ENCODE measurements around the gene UGT2A3.

GRCh38 chr4:68891678-68892077, 59.9 kb downstream of the UGT2A3 start:
- TF ChIP-seq POLR2A (IDR thresholded peaks at IDR 0.05) (no peak), EP300 (IDR thresholded peaks at IDR 0.05) (no peak)
- TF ChIP-seq, protein P1, sequence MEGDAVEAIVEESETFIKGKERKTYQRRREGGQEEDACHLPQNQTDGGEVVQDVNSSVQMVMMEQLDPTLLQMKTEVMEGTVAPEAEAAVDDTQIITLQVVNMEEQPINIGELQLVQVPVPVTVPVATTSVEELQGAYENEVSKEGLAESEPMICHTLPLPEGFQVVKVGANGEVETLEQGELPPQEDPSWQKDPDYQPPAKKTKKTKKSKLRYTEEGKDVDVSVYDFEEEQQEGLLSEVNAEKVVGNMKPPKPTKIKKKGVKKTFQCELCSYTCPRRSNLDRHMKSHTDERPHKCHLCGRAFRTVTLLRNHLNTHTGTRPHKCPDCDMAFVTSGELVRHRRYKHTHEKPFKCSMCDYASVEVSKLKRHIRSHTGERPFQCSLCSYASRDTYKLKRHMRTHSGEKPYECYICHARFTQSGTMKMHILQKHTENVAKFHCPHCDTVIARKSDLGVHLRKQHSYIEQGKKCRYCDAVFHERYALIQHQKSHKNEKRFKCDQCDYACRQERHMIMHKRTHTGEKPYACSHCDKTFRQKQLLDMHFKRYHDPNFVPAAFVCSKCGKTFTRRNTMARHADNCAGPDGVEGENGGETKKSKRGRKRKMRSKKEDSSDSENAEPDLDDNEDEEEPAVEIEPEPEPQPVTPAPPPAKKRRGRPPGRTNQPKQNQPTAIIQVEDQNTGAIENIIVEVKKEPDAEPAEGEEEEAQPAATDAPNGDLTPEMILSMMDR (IDR thresholded peaks at IDR 0.05) = no peak

Measured in sigmoid colon (tissue), 4 donors.